GM12801 (cell line): ENCODE results near the gene CLDN19.

Experiments used
- CTCF ChIP-seq: IDR thresholded peaks from one replicate; pipeline ENCODE4 v1.5.1; 2011; ENCODE audit warnings: control low read depth; ENCODE audit not compliant: insufficient read length; ENCODE audit errors: extremely low read depth

Gene CLDN19

GRCh38 chr1:42779725-42780124 is 39.7 kb upstream of the CLDN19 start:
- TF ChIP-seq CTCF, result no peak

DNA sequence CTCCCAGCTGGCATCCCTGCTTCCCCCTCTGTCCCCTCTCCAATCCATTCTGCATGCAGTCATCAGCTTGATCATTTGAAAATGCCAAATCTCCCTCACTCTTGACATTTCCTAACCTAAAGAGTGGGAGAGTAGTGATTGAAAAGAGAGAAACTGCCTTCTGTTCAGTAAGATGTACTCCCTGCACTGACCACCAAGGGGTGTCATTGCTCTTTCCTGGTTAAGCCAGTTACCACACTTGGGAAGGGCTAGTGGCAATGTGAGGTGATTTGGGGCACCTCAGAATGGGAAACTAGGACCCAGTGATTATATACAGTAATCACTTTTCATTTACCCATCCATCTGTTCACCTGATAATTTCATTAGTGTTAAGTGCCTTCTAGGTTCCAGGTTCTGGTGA is 37.8 kb upstream of the CLDN19 start:
- TF ChIP-seq CTCF, result no peak

DNA sequence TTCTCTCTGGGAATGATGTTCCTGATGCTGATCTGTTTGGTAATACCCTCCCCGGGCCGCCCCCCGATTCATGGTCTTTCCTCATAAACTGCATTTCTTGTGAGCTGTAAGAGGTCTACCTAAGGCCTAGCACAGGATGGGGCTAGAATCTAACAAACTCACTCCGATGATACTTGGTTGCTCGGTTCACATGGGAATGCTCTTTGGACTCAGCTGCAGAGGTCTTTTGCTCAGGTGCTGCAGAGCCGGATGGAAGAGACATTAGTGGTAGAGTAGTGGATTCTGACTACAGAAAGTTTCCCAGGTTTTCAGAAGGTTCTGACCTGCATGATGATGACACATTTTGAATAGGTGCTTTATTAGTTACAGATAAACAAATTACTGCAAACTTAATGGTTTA is 36.5 kb upstream of the CLDN19 start:
- TF ChIP-seq CTCF, result no peak

DNA sequence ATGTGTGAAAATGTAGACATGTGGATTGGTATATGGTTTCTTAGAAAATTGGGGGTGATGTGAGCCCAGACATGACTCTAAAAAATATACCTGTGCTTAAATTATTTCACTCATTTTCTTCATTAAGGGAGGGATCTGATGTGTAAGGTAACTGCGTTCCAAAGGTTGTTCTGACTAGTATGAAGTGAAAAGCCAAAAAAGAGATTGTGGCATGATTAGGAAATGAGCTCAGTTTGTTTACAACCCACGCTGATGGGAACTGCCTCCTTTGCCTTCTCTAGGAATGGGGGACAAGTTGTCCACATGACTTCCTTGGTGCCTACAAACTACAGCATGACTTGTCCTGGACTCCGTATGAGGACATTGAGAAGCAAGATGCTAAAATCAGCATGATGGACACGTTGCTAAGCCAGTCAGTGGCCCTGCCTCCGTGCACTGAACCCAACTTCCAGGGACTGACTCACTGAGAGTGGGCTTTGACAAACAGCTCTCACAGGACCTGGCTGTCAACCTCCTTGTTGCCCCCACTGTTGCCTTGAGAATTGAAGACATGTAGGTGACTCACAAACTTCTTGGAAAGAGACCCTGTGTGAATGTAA is 35.0 kb upstream of the CLDN19 start:
- no peak for TF ChIP-seq CTCF

DNA sequence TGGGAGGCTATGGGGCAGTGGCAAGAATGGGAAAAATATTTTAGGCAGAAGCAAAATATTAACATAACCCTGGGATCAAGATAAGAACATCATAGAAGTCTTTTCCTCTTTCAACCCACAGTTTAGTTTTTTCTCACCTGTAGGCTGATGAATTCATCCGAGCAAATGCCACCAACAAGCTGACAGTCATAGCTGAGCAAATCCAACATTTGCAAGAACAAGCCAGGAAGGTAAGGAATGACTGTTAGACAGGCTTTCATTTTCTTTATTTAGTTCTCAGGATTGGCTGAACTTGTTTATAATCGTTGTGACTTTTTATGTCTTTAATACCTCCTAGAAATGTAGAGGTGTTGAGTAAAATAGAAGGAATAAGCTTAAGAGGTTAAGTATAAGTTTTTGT is 33.4 kb upstream of the CLDN19 start:
- no peak for TF ChIP-seq CTCF

GRCh38 chr1:42769811-42770210 is 29.8 kb upstream of the CLDN19 start:
- TF ChIP-seq CTCF, result no peak

GRCh38 chr1:42768172-42768571 is 28.1 kb upstream of the CLDN19 start:
- no peak for TF ChIP-seq CTCF

DNA sequence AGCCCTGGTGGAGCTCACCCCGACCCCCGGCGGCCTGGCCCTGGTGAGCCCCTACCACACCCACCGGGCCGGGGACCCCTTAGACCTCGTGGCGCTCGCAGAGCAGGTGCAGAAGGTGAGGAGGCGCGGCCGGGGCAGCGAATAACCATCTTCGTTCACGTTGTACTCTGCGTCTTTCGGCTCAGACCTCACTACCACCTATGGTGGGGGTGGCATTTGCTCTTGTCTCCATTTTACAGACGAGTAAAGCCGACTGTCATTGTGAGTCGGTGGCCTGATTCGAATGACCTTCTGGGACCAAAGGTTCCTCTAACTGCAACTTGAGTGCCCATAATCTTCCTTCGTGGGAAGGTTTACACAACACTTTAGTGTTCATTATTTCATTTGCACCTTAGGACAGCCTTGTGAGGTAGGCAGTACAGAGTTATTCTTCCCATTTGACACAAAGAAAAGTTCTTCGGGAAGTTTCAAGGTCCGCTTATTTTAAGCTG is 27.5 kb upstream of the CLDN19 start:
- TF ChIP-seq CTCF, result no peak
